K562 (cell line): Measurements from ENCODE around the gene RTCA. TPM values are rescaled to one million over a fixed set of nuclear protein-coding genes. Genes with fewer than 3 reads are reported as not detected.

Source experiments
- ATAC-seq: fragments of 200-7000 bp; cut with Tn5 transposase; 3 replicates; pipeline ENCODE4 v1.9.1; 2020; ENCODE audit warnings: moderate library complexity
- BruUV-seq: library from RNA; stranded (reverse); fragments of 400-500 nt; replicated peaks from 2 replicates; lab custom pipeline; 2021; lab: Mats Ljungman, UMichigan
- CTCF ChIA-PET: fragments of 300-600 bp; formaldehyde crosslinking; extraction: SDS; loops from one replicate; lab custom pipeline; 2021; ENCODE audit warnings: low intra/inter-chr PET ratio; lab: Yijun Ruan, JAX
- POLR2A ChIA-PET: fragments of 300-600, 350-650 bp; sonication (Branson Sonifier 250); formaldehyde crosslinking; extraction: SDS; loops from one replicate; lab custom pipeline; 2021; ENCODE audit warnings: antibody characterized with exemption, inconsistent platforms; lab: Yijun Ruan, JAX
- DNase-seq, 4 experiments: peaks; one replicate each; pipeline versions ENCODE4 v3.0.0 to v3.0.0-alpha.2; 2011 to 2018; ENCODE audit warnings: low spot score in 3 of 4, mixed read lengths in 3 of 4; ENCODE audit errors: extremely low read depth in 1 of 4
- FAIRE-seq: peaks from 2 replicates; lab custom pipeline; 2011; peaks lifted over from hg19 to GRCh38; lab: Jason Lieb, UNC
- H2AFZ ChIP-seq: 2 replicates; pipeline ENCODE4 v1.6.0; 2011; ENCODE audit warnings: low read depth, low read length, control low read depth, inconsistent platforms
- H3K27ac ChIP-seq: fragments of 200-600 bp; 3 replicates; pipeline ENCODE4 v1.8.0; 2011; ENCODE audit warnings: low read depth, mild to moderate bottlenecking, control low read depth, inconsistent platforms, low read length, moderate library complexity, mixed read lengths; ENCODE audit errors: extremely low read depth
- H3K27me3 ChIP-seq, 2 experiments: fragments of 300-600 bp in 1 of 2; 2 replicates in 1 of 2; 3 replicates in 1 of 2; pipeline versions ENCODE4 v1.6.0 to v1.8.0; 2011; ENCODE audit warnings: inconsistent platforms in 2 of 2, low read length in 2 of 2, mild to moderate bottlenecking in 1 of 2, mixed read lengths in 1 of 2, moderate library complexity in 1 of 2; ENCODE audit not compliant: control insufficient read depth in 2 of 2, insufficient read depth in 2 of 2
- H3K36me3 ChIP-seq: fragments of 300-600 bp; 3 replicates; pipeline ENCODE4 v1.8.0; 2011; ENCODE audit warnings: mild to moderate bottlenecking, low read length, inconsistent platforms; ENCODE audit not compliant: control insufficient read depth, insufficient read depth
- H3K4me1 ChIP-seq, 2 experiments: fragments of 200-600 bp in 1 of 2; replicated peaks in 1 of 2; 2 replicates in 1 of 2; 3 replicates in 1 of 2; pipeline versions ENCODE4 v1.5.1 to v1.8.0; 2011; ENCODE audit warnings: inconsistent platforms in 2 of 2, low read length in 2 of 2, mild to moderate bottlenecking in 1 of 2, mixed read lengths in 1 of 2, moderate library complexity in 1 of 2; ENCODE audit not compliant: control insufficient read depth in 2 of 2, insufficient read depth in 2 of 2
- H3K4me2 ChIP-seq: 2 replicates; pipeline ENCODE4 v1.6.1; 2011; ENCODE audit warnings: low read length, control low read depth, inconsistent platforms, mixed read lengths; ENCODE audit not compliant: insufficient read depth
- H3K4me3 ChIP-seq: fragments of 200-600 bp; sonication (generic), shearing (Covaris generic); 2 replicates; pipeline ENCODE4 v1.5.1; 2016; ENCODE audit warnings: control low read depth, inconsistent platforms
- H3K79me2 ChIP-seq: fragments of 200-600 bp; 3 replicates; pipeline ENCODE4 v1.8.0; 2011; ENCODE audit warnings: low read length, inconsistent platforms; ENCODE audit not compliant: control insufficient read depth, insufficient read depth
- H3K9ac ChIP-seq, 2 experiments: 2 replicates each; pipeline versions ENCODE4 v1.6.0 to v1.6.1; 2011; ENCODE audit warnings: low read depth in 2 of 2, low read length in 2 of 2, control low read depth in 1 of 2, inconsistent platforms in 1 of 2, mild to moderate bottlenecking in 1 of 2, mixed read lengths in 1 of 2; ENCODE audit not compliant: insufficient read depth in 1 of 2
- H3K9me1 ChIP-seq: one replicate; pipeline ENCODE4 v1.6.0; 2011; ENCODE audit warnings: inconsistent platforms, mild to moderate bottlenecking, low read length, moderate library complexity; ENCODE audit not compliant: control insufficient read depth, insufficient read depth
- H3K9me3 ChIP-seq: replicated peaks from 2 replicates; pipeline ENCODE4 v1.5.1; 2011; ENCODE audit warnings: low read depth, low read length, inconsistent platforms; ENCODE audit not compliant: control insufficient read depth, insufficient read depth
- H4K20me1 ChIP-seq: replicated peaks from 2 replicates; pipeline ENCODE4 v1.6.1; 2011; ENCODE audit warnings: low read length, inconsistent platforms, mixed read lengths; ENCODE audit not compliant: control insufficient read depth, insufficient read depth
- ARID1B ChIP-seq: fragments of 450-650 bp; IDR thresholded peaks from 2 replicates; pipeline ENCODE4 v1.6.1; 2016; ENCODE audit warnings: antibody characterized with exemption, mild to moderate bottlenecking, inconsistent platforms
- BRD9 ChIP-seq: fragments of 450-650 bp; IDR thresholded peaks from 2 replicates; pipeline ENCODE4 v1.6.1; 2018; ENCODE audit warnings: low read depth; ENCODE audit not compliant: partially characterized antibody
- CHD2 ChIP-seq: IDR thresholded peaks from 2 replicates; pipeline ENCODE4 v1.6.1; 2011; ENCODE audit warnings: low read depth, low read length
- FOXK1 ChIP-seq: sonication (generic); formaldehyde crosslinking; IDR thresholded peaks from 2 replicates; pipeline ENCODE4 v1.8.0; 2022; ENCODE audit warnings: missing genetic modification reagents, mild to moderate bottlenecking, borderline replicate concordance
- JUN ChIP-seq, 2 experiments: sonication (generic) in 1 of 2; formaldehyde crosslinking in 1 of 2; IDR thresholded peaks; 2 replicates each; pipeline versions ENCODE4 v1.6.1 to v1.8.0; 2012 to 2022; ENCODE audit warnings: borderline replicate concordance in 2 of 2, mild to moderate bottlenecking in 2 of 2, improper control_type of control experiment in 1 of 2, low read depth in 1 of 2, low read length in 1 of 2, missing genetic modification reagents in 1 of 2
- L3MBTL2 ChIP-seq: fragments of 450-650 bp; IDR thresholded peaks from 2 replicates; pipeline ENCODE4 v1.6.1; 2016; ENCODE audit warnings: mild to moderate bottlenecking, moderate library complexity
- MCM3 ChIP-seq: fragments of 450-650 bp; IDR thresholded peaks from 2 replicates; pipeline ENCODE4 v1.6.1; 2016
- POLR2AphosphoS5 ChIP-seq: IDR thresholded peaks from 2 replicates; pipeline ENCODE4 v1.6.1; 2011; ENCODE audit warnings: mild to moderate bottlenecking, low read depth, low read length, moderate library complexity; ENCODE audit not compliant: control insufficient read depth, insufficient read depth
- SAP30 ChIP-seq: fragments of 200-600 bp; sonication (generic); IDR thresholded peaks from 2 replicates; pipeline ENCODE4 v1.6.1; 2012; ENCODE audit warnings: borderline replicate concordance, low read depth, mild to moderate bottlenecking, moderate library complexity, low read length, control low read depth, inconsistent platforms; ENCODE audit not compliant: insufficient read depth, poor library complexity, severe bottlenecking
- WGBS: fragments of 100-300 bp; shearing (Covaris generic); methylation state at CpG from one replicate; pipeline ENCODE4 v1.1.6; 2016; ENCODE audit warnings: low coverage, mixed read lengths; ENCODE audit not compliant: insufficient coverage; ENCODE audit errors: missing lambda C conversion rate; 5-methylcytosine and 5-hydroxymethylcytosine counted together
- in situ Hi-C: fragments of 300-500 bp; cut with MboI; formaldehyde crosslinking; loops from 4 replicates; pipeline ENCODE4 v1.15.0; 2018; ENCODE audit warnings: inconsistent platforms, mixed read lengths
- intact Hi-C: fragments of 100-400 bp; cut with micrococcal nuclease; formaldehyde crosslinking; loops from 2 replicates; pipeline ENCODE4 v1.14.2; 2022
- polyA plus RNA-seq, 8 experiments: library from polyadenylated mRNA; depleted of rRNA in 4 of 8; stranded (reverse) in 5 of 8; unstranded in 3 of 8; fragments of >200 nt; fragmentation: Nextera tagmentation in 2 of 8; fragmentation: Illumina TruSeq in 1 of 8; extraction: Ambion mirVana in 2 of 8; extraction: Trizol in 1 of 8; gene quantifications; 2 replicates each; pipeline versions ENCODE4 v1.2.1 to v1.2.3, GENCODE V29; 2011 to 2014; ENCODE audit warnings: inconsistent platforms in 1 of 8, missing spikeins in 1 of 8
- total RNA-seq, 7 experiments: library from RNA; depleted of rRNA in 6 of 7; stranded (reverse); fragments of >200 nt in 6 of 7; fragmentation: Illumina TruSeq in 2 of 7; extraction: Trizol in 2 of 7; gene quantifications; 2 replicates each; pipeline versions ENCODE4 v1.2.1 to v1.2.3, GENCODE V29; 2011 to 2021; ENCODE audit warnings: low replicate concordance in 1 of 7
- TF ChIP-seq, protein P1 (sequence below): fragments of 450-650 bp; IDR thresholded peaks from 2 replicates; pipeline ENCODE4 v1.6.1; 2018; ENCODE audit not compliant: partially characterized antibody
- TF ChIP-seq, protein P2 (sequence below): fragments of 200-400 bp; formaldehyde crosslinking; IDR thresholded peaks from 2 replicates; pipeline ENCODE4 v1.6.1; 2017; ENCODE audit warnings: mild to moderate bottlenecking, low read depth, low read length, moderate library complexity
- TF ChIP-seq, protein P3 (sequence below), 3 experiments: IDR thresholded peaks in 2 of 3; conservative IDR thresholded peaks in 1 of 3; 2 replicates each; pipeline ENCODE4 v1.5.1; 2011 to 2012; ENCODE audit warnings: low read length in 3 of 3, mild to moderate bottlenecking in 3 of 3, control low read depth in 2 of 3, improper control_type of control experiment in 1 of 3, inconsistent platforms in 1 of 3, low read depth in 1 of 3, mixed read lengths in 1 of 3, moderate library complexity in 1 of 3; ENCODE audit not compliant: insufficient read depth in 2 of 3

Gene RTCA
- total and polyA plus RNA-seq, 9 of the 15 experiments (the other 6 are each of a cell fraction or from before 2014, with no cell fraction given), result 11.6 to 57.2 (median 43.2) TPM

DNA sequence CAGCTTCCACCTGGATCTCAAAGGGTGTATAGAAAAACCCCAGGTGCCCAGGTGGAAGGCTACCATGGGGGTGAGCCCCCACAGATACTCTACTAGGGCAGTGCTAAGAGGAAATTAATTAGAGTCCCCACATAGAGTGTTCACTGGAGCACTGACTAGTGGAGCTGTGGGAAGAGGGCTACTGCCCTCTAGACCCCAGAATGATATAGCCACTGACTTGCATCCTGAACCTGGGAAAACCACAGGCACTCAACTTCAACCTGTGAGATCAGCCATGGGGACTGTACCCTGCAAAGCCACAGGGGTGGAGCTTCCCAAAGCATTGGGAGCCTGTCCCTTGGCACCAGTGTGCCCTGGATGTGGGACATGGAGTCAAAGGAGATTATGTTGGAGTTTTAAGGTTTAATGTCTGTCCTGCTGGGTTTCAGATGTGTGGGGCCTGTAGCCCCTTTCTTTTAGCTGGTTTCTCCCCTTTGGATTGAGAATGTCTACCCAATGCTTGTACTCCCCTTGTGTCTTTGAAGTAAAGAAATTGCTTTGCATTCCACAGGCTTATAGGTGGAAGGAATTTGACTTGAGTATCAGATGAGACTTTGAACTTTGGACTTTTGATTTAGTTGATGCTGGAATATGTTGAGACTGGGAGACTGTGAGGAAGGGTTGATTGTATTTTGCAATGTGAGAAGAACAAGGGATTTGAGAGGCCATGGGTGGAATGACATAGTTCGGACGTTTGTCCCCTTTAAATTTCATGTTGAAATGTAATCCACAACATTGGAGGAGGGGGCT lies 54.5 kb downstream of the RTCA start:
- Histone ChIP-seq H3K4me2 (no peak overlapping the region), H3K9me1 (no peaks in the 10 kb centered on the region), H3K27ac (no peak overlapping the region), H3K4me3 (no peak overlapping the region), H3K36me3 (no peaks in the 10 kb centered on the region), H4K20me1 (no peaks in the 10 kb centered on the region), H3K9me3 (no peaks in the 10 kb centered on the region; the same call in 1 of the 2 replicates), H3K27me3 (no peaks in the 10 kb centered on the region), H3K4me1 (peaks cover 4 to 21% of the 10 kb centered on the region in 2 experiments), H3K9ac (no peak overlapping the region), H2AFZ (0 out of 2 replicates have a peak overlapping the region, but pooled peaks have one; percentile 5), H3K79me2 (no peaks in the 10 kb centered on the region)
- DNase-seq (no peak), ATAC-seq (peak; percentile 64), FAIRE-seq (no peak)
- ChIA-PET CTCF (no interaction called here), POLR2A (interaction anchor here (0.9 kb wide), 1 partner anchor 19 kb away, joined by 4 read pairs; no protein-coding TSS in a partner anchor)
- no TSS peak for BruUV-seq
- in situ Hi-C loops (no loop called here), intact Hi-C loops (no loop called here)
- TF ChIP-seq BRD9 (no peak), MCM3 (no peak), JUN (IDR thresholded peaks at IDR 0.05; ENCODE audit: borderline replicate concordance, low read depth, low read length) (no peak), JUN (CRISPR knock-in tag; IDR thresholded peaks at IDR 0.05; ENCODE audit: borderline replicate concordance) (no peak), SAP30 (no peak), POLR2AphosphoS5 (no peak), FOXK1 (CRISPR knock-in tag) (no peak), L3MBTL2 (no peak), CHD2 (no peak), ARID1B (no peak)
- TF ChIP-seq, protein P1, sequence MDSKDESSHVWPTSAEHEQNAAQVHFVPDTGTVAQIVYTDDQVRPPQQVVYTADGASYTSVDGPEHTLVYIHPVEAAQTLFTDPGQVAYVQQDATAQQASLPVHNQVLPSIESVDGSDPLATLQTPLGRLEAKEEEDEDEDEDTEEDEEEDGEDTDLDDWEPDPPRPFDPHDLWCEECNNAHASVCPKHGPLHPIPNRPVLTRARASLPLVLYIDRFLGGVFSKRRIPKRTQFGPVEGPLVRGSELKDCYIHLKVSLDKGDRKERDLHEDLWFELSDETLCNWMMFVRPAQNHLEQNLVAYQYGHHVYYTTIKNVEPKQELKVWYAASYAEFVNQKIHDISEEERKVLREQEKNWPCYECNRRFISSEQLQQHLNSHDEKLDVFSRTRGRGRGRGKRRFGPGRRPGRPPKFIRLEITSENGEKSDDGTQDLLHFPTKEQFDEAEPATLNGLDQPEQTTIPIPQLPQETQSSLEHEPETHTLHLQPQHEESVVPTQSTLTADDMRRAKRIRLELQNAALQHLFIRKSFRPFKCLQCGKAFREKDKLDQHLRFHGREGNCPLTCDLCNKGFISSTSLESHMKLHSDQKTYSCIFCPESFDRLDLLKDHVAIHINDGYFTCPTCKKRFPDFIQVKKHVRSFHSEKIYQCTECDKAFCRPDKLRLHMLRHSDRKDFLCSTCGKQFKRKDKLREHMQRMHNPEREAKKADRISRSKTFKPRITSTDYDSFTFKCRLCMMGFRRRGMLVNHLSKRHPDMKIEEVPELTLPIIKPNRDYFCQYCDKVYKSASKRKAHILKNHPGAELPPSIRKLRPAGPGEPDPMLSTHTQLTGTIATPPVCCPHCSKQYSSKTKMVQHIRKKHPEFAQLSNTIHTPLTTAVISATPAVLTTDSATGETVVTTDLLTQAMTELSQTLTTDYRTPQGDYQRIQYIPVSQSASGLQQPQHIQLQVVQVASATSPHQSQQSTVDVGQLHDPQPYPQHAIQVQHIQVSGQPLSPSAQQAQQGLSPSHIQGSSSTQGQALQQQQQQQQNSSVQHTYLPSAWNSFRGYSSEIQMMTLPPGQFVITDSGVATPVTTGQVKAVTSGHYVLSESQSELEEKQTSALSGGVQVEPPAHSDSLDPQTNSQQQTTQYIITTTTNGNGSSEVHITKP, result peak; percentile 48
- TF ChIP-seq, protein P2, sequence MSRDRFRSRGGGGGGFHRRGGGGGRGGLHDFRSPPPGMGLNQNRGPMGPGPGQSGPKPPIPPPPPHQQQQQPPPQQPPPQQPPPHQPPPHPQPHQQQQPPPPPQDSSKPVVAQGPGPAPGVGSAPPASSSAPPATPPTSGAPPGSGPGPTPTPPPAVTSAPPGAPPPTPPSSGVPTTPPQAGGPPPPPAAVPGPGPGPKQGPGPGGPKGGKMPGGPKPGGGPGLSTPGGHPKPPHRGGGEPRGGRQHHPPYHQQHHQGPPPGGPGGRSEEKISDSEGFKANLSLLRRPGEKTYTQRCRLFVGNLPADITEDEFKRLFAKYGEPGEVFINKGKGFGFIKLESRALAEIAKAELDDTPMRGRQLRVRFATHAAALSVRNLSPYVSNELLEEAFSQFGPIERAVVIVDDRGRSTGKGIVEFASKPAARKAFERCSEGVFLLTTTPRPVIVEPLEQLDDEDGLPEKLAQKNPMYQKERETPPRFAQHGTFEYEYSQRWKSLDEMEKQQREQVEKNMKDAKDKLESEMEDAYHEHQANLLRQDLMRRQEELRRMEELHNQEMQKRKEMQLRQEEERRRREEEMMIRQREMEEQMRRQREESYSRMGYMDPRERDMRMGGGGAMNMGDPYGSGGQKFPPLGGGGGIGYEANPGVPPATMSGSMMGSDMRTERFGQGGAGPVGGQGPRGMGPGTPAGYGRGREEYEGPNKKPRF, result no peak
- TF ChIP-seq, protein P3, sequence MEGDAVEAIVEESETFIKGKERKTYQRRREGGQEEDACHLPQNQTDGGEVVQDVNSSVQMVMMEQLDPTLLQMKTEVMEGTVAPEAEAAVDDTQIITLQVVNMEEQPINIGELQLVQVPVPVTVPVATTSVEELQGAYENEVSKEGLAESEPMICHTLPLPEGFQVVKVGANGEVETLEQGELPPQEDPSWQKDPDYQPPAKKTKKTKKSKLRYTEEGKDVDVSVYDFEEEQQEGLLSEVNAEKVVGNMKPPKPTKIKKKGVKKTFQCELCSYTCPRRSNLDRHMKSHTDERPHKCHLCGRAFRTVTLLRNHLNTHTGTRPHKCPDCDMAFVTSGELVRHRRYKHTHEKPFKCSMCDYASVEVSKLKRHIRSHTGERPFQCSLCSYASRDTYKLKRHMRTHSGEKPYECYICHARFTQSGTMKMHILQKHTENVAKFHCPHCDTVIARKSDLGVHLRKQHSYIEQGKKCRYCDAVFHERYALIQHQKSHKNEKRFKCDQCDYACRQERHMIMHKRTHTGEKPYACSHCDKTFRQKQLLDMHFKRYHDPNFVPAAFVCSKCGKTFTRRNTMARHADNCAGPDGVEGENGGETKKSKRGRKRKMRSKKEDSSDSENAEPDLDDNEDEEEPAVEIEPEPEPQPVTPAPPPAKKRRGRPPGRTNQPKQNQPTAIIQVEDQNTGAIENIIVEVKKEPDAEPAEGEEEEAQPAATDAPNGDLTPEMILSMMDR (IDR thresholded peaks at IDR 0.05 in 2 of 3, conservative IDR thresholded peaks at IDR 0.05 in 1 of 3; ENCODE audit: insufficient read depth in 2 of 3, low read depth in 1 of 3, low read length in 3 of 3), result peak in 2 of 3 experiments; percentile 13 to 16; a peak in 1 of 6 replicates
- WGBS, result 68% methylated on average over 2 of the region's 2 CpGs
